ENCODE measurements around the gene RTKN.
"Not testable (repeated sequence)": the region's sequence is repeated elsewhere in the genome, so short reads cannot be mapped to it uniquely, and the experiment has no call there.

Gene RTKN

GRCh38 chr2:74461187-74462053 is 19.7 kb upstream of the RTKN start:
- DNase-seq = no peak

DNA sequence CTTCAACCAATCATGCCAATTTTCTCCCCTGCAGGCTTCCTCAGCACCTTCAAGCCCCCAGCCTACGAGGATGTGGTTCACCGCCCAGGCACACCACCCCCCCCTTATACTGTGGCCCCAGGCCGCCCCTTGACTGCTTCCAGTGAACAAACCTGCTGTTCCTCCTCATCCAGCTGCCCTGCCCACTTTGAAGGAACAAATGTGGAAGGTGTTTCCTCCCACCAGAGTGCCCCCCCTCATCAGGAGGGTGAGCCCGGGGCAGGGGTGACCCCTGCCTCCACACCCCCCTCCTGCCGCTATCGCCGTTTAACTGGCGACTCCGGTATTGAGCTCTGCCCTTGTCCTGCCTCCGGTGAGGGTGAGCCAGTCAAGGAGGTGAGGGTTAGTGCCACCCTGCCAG is 18.4 kb upstream of the RTKN start:
- DNase-seq = not testable (repeated sequence)

DNA sequence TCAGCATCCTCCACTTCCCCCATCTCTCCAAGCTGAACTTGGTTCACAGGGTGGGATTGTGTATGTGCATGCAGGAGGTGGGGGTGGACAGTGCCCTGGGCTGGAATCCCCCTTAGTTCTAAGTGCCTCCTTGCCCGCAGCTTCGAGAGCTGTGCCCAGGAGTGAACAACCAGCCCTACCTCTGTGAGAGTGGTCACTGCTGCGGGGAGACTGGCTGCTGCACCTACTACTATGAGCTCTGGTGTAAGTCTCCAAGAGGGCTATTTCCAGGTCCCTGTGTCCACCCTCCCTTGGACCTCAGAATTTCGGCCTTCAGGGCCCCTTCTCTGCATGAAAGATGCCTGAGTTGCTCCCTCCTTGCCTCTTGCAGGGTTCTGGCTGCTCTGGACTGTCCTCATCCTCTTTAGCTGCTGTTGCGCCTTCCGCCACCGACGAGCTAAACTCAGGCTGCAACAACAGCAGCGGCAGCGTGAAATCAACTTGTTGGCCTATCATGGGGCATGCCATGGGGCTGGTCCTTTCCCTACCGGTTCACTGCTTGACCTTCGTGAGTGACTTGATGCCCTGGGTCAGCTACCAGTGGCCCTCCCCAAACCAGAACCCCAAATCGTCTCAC is 17.9 kb upstream of the RTKN start:
- not testable (repeated sequence) for DNase-seq

- DNase-seq = no peak
These were observed 17.2 kb upstream of the RTKN start for GRCh38 chr2:74458938-74459363.

GRCh38 chr2:74458132-74458937 is 16.6 kb upstream of the RTKN start, which contains the start of gene WBP1:
Gene WBP1 (plus strand): TSS chr2:74458438. CDS start chr2:74458603, 165 bp downstream.
- peak; percentile 98 to 99 for DNase-seq

DNA sequence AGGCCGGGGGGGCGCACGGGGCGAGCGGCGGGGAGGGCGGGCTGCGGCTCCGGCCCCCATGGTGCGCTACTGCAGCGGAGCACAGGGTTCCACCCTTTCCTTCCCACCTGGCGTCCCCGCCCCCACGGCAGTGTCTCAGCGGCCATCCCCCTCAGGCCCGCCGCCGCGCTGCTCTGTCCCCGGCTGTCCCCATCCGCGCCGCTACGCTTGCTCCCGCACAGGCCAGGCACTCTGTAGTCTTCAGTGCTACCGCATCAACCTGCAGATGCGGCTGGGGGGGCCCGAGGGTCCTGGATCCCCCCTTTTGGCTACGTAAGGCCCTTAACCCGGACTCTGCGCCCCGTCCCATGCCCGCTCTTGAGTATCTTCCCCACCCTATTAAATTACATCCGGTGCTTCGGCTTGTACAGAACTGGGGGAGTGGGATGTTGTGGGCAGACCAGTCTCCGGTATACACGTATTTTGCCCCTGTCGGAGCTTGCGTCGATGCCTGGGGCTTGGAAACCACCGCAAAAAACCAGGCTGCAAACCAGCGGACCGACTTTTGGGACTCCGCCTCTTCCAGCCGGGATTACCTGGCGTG is 15.9 kb upstream of the RTKN start:
- peak; percentile 76 to 86 for DNase-seq

- no peak for DNase-seq
These were observed 15.4 kb upstream of the RTKN start for GRCh38 chr2:74457129-74457548.

DNA sequence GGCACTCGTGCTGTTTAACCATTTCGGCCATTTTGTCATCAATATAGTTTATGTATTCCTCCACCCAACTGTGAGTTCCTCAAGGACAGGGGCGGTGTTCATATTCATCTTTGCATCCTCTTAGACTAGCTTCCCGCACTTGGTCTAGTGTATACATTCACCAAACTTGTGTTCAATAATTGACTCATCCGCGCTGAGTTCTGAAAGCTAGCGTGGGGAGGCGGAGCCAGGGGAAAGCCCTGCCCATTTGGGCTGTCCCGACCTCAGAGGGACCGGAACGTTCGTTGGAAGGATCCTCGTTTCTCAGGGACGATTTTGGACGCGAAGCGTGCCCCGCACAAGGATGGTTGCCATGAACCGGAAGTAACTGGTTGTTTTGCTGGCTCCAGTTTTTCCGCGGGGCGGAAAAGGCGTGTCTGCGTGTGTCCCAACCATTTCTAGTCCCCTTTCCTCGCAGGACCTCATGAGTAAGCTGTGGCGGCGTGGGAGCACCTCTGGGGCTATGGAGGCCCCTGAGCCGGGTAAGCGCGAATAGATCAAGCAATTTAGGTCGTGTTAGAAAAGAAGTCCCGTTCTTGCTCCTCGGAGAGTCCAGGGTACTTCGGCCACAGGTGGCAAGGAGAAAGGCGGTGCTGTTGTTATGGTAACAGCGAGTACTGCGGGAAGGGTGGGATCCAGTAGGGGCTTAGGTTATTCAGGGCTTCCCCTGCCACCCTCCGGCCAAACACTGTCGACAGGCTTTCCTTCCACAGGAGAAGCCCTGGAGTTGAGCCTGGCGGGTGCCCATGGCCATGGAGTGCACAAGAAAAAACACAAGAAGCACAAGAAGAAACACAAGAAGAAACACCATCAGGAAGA is 13.1 kb upstream of the RTKN start, which contains the start of gene INO80B:
Gene INO80B (plus strand): TSS at position 434 of the 858 bp plus-strand sequence. CDS start 30 bp downstream, at position 464.
- DNase-seq = peak; percentile 95 to 98

- no peak for DNase-seq
These were observed 8.9 kb upstream of the RTKN start for GRCh38 chr2:74450570-74451190.

- DNase-seq = no peak
These were observed 7.0 kb upstream of the RTKN start for GRCh38 chr2:74448771-74449170.

DNA sequence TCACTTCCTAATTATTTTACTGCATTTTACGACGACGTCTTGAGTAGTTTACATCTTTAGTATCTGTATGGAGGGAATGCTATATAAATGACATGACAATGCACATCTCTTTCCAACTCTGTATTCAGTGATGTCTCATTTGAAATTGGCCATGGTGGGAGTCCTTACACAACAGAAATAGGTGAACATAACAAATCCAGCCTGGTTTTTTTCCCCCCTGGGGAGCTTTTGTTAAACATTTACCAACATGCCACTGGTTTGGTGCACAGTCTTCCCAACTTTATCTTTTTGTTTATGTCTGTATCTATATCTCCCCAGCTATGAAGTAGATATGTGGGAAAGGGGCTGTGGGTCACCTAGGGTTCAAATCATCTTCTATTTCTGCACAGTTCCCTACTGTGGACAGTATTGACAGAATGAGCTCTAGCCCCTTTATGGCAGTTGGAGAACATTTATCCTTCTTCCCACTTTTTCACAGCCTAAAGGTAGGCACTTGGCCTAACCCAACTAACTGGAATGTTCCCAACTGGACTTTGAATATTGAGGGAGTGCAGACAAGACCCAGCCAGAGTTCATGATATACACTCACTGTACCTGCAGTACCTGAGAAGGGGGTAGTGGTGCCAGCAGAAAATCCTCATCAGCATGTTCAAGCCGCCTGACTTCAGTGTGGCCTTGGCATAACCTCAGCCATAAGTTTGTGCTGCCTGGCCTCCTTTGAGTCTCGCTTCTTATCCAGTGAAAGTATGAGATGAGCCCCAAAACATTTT is 5.7 kb upstream of the RTKN start:
- DNase-seq = no peak

DNA sequence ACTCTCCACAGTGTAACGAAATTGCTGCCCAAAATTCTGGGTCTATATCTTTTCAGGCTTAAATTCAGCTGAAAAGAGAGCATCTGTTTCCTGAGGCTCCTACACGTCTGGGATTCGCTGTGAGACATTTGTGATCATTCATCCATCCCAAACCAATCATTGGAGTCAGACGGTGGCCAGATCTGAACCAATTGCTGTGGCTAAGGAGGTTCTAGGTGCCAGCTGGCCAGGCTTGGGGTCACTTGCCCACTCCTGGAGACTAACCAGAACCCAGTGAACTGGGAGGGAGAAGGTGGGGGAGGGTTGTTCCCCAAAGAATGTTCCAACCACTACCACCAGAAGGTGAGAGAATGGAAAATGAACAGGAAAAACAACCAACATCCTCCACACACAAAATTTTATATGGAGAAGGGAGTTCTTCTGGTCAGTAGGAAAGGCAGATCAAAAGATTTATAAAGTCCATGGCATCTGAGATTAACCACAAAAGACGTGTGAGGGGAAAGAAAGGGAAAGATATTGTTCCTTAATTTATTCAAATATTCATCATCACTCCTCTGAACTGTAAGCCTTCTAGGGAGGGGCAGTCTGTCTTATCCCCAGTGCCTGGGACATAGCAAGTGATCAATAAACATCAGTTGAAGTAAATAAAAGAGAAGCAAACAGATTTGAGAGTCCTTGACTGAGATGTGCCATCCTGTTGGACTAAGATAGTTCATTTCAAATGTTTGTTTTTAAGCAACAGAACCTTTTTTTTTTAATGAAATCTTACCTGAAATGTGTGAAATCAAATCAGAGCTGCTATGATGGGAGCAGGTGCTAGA is 3.0 kb upstream of the RTKN start:
- no peak for DNase-seq

GRCh38 chr2:74442483-74443297 is 953 bp upstream of the RTKN start:
- DNase-seq = not testable (repeated sequence)

GRCh38 chr2:74441170-74441689 is 507 bp downstream of the RTKN start:
- no peak for DNase-seq

GRCh38 chr2:74440378-74441169 is 1.2 kb downstream of the RTKN start:
- DNase-seq = no peak

- DNase-seq = no peak
These were observed 1.8 kb downstream of the RTKN start for GRCh38 chr2:74439803-74440377.

GRCh38 chr2:74439373-74439772 is 2.4 kb downstream of the RTKN start:
- no peak for DNase-seq

All from activated CD4-positive, alpha-beta T cell treated with anti-CD3 and anti-CD28 coated beads for 4 hours (primary cell).